ENCODE measurements around the gene GYS1.
A peak's percentile ranks its signal among the peaks of the same experiment; 100 is the strongest.
"Not testable (repeated sequence)": the region's sequence is repeated elsewhere in the genome, so short reads cannot be mapped to it uniquely, and the experiment has no call there.

GYS1 gene

GRCh38 chr19:48938256-48938655 is 54.9 kb downstream of the GYS1 start:
- DNase-seq (ENCODE audit: low read depth), result no peak

GRCh38 chr19:48935864-48936263 is 57.2 kb downstream of the GYS1 start:
- no peak for DNase-seq (ENCODE audit: low read depth)

GRCh38 chr19:48934837-48935236 is 58.3 kb downstream of the GYS1 start:
- DNase-seq (ENCODE audit: low read depth), result no peak

- peak; percentile 37 for DNase-seq (ENCODE audit: low read depth)
Measured at GRCh38 chr19:48933382-48933932, 59.7 kb downstream of the GYS1 start, which contains the start of gene DHDH. TSS of gene DHDH (plus strand) at chr19:48933699. CDS start at chr19:48933722, 23 bp downstream.

- DNase-seq (ENCODE audit: low read depth), result no peak
Measured at GRCh38 chr19:48928164-48929025, 64.7 kb downstream of the GYS1 start.

GRCh38 chr19:48927692-48928091 is 65.4 kb downstream of the GYS1 start:
- not testable (repeated sequence) for DNase-seq (ENCODE audit: low read depth)

- no peak for DNase-seq (ENCODE audit: low read depth)
Measured at GRCh38 chr19:48926909-48927308, 66.2 kb downstream of the GYS1 start.

- DNase-seq (ENCODE audit: low read depth), result not testable (repeated sequence)
Measured at GRCh38 chr19:48925890-48926289, 67.2 kb downstream of the GYS1 start.

GRCh38 chr19:48925240-48925843 is 67.8 kb downstream of the GYS1 start:
- no peak for DNase-seq (ENCODE audit: low read depth)

- no peak for DNase-seq (ENCODE audit: low read depth)
Measured at GRCh38 chr19:48922548-48923490, 70.3 kb downstream of the GYS1 start.

GRCh38 chr19:48921721-48922500 is 71.2 kb downstream of the GYS1 start:
- no peak for DNase-seq (ENCODE audit: low read depth)

- DNase-seq (ENCODE audit: low read depth), result no peak
Measured at GRCh38 chr19:48920949-48921348, 72.2 kb downstream of the GYS1 start.

GRCh38 chr19:48919271-48919670 is 73.8 kb downstream of the GYS1 start:
- DNase-seq (ENCODE audit: low read depth), result not testable (repeated sequence)

GRCh38 chr19:48918801-48919247 is 74.3 kb downstream of the GYS1 start:
- no peak for DNase-seq (ENCODE audit: low read depth)

Measured in stimulated activated CD8-positive, alpha-beta memory T cell treated with anti-CD3 and anti-CD28 coated beads, Interleukin-15, amount 100 ng/mL, for 24 hours (primary cell).